ENCODE results near the gene RAVER2. TPM values are rescaled to one million over a fixed set of nuclear protein-coding genes. Genes with fewer than 3 reads are reported as not detected.

RAVER2 gene
- total RNA-seq, 1 experiment from 2014 or later, result 12.8 TPM

DNA sequence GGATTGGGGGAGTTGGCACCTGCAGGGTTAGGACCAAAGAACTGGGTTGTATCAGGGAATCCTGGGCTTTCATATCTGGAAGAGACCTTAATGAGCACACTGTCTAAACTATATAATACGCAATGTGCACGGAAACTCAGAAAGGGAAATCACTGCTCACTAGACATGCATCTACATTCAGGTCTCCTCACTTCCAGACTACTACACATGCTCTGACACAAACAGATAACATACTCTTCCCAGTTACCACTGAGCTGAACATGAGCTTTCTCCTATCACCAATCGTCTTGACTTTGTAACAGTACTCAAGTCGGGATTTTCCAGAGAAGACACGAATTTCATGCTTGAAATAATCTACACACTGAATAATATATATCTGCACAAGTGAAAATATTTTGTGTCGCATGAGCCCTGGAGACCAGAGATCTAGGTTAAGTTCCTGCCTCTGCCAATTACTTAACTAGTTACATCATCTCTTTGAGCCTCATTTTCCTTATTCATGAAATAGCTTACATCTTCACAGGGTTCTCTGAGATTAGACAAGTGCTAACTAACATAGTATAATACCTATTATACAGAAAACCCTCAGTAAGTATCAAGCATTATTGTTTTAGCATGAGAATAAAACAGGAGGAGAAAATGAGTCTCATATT is 120.4 kb downstream of the RAVER2 start:
- H3K4me3 Mint-ChIP-seq (ENCODE audit: low read depth, unreplicated experiment), result no peak overlapping the region
- peak overlapping the region; percentile 80 for H3K27ac Mint-ChIP-seq (ENCODE audit: unreplicated experiment)
- CTCF ChIA-PET, result interaction anchor here (0.9 to 1.3 kb wide), 2 partner anchors 15 to 40 kb away, joined by 3 read pairs; no protein-coding TSS in a partner anchor
- intact Hi-C loops (cut with micrococcal nuclease; ENCODE audit: unreplicated experiment), result no loop called here
- no peak for DNase-seq
- peaks cover 31% of the 10 kb centered on the region for H3K4me1 Mint-ChIP-seq (ENCODE audit: low read depth, unreplicated experiment)
- BruUV-seq (replicated peaks), result no TSS peak
- H3K27me3 Mint-ChIP-seq (ENCODE audit: unreplicated experiment), result no peaks in the 10 kb centered on the region
- no peaks in the 10 kb centered on the region for H3K9me3 Mint-ChIP-seq (ENCODE audit: low read depth, unreplicated experiment)
- peaks cover 35% of the 10 kb centered on the region for H3K36me3 Mint-ChIP-seq (ENCODE audit: insufficient read depth, unreplicated experiment)
- TF ChIP-seq, protein P1, sequence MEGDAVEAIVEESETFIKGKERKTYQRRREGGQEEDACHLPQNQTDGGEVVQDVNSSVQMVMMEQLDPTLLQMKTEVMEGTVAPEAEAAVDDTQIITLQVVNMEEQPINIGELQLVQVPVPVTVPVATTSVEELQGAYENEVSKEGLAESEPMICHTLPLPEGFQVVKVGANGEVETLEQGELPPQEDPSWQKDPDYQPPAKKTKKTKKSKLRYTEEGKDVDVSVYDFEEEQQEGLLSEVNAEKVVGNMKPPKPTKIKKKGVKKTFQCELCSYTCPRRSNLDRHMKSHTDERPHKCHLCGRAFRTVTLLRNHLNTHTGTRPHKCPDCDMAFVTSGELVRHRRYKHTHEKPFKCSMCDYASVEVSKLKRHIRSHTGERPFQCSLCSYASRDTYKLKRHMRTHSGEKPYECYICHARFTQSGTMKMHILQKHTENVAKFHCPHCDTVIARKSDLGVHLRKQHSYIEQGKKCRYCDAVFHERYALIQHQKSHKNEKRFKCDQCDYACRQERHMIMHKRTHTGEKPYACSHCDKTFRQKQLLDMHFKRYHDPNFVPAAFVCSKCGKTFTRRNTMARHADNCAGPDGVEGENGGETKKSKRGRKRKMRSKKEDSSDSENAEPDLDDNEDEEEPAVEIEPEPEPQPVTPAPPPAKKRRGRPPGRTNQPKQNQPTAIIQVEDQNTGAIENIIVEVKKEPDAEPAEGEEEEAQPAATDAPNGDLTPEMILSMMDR (IDR thresholded peaks at IDR 0.05; ENCODE audit: unreplicated experiment), result no peak

DNA sequence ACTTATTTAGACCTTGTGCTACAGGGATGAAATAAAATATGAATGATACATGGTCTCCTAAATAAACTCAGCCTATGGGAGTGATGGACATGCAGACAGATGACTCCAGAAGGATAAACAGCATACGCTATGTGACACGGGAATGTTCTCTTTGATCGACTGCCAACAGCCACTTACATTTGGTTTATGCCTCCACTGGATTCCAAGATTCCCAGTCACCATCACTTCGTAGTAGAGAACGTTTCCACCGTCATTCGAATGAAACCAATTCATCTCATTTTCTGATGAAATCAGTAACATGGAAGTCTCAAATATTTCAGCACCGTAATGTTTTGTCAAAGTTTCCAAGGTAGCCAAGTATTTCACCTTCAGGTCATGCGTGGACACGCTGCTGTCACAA is 121.8 kb downstream of the RAVER2 start:
- intact Hi-C loops (cut with micrococcal nuclease; ENCODE audit: unreplicated experiment), result no loop called here
- Mint-ChIP-seq H3K27me3 (ENCODE audit: unreplicated experiment) (no peaks in the 10 kb centered on the region), H3K4me3 (ENCODE audit: low read depth, unreplicated experiment) (no peak overlapping the region), H3K9me3 (ENCODE audit: low read depth, unreplicated experiment) (no peaks in the 10 kb centered on the region), H3K27ac (ENCODE audit: unreplicated experiment) (no peak overlapping the region), H3K36me3 (ENCODE audit: insufficient read depth, unreplicated experiment) (peaks cover 27% of the 10 kb centered on the region), H3K4me1 (ENCODE audit: low read depth, unreplicated experiment) (peaks cover 24% of the 10 kb centered on the region)
- CTCF ChIA-PET, result no interaction called here
- DNase-seq, result no peak
- TF ChIP-seq, protein P1 (IDR thresholded peaks at IDR 0.05; ENCODE audit: unreplicated experiment), result no peak
- no TSS peak for BruUV-seq (replicated peaks)

DNA sequence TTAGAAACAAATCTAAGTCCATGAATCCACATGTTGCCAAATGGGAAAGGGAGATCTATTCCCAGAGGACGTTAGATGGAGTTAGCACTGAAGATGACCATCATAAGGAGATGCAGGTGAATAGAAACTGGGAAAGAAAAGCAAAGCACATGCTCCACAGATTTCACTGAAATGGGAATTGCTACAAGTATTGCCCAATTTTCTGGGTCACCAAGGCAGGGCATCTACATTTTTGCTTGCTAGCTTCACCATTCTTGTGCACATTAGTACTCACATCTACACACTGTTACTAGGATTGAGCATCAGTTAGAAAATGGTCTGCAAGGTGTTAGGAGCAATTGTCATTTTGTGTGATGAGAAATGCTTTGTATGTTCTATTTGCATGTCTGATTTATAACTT is 122.4 kb downstream of the RAVER2 start:
- BruUV-seq (replicated peaks), result no TSS peak
- no peaks in the 10 kb centered on the region for H3K27me3 Mint-ChIP-seq (ENCODE audit: unreplicated experiment)
- TF ChIP-seq, protein P1 (IDR thresholded peaks at IDR 0.05; ENCODE audit: unreplicated experiment), result no peak
- no peak overlapping the region for H3K4me3 Mint-ChIP-seq (ENCODE audit: low read depth, unreplicated experiment)
- no peak overlapping the region for H3K27ac Mint-ChIP-seq (ENCODE audit: unreplicated experiment)
- DNase-seq, result no peak
- intact Hi-C loops (cut with micrococcal nuclease; ENCODE audit: unreplicated experiment), result no loop called here
- H3K4me1 Mint-ChIP-seq (ENCODE audit: low read depth, unreplicated experiment), result peaks cover 20% of the 10 kb centered on the region
- H3K36me3 Mint-ChIP-seq (ENCODE audit: insufficient read depth, unreplicated experiment), result peaks cover 28% of the 10 kb centered on the region
- no peaks in the 10 kb centered on the region for H3K9me3 Mint-ChIP-seq (ENCODE audit: low read depth, unreplicated experiment)
- CTCF ChIA-PET, result no interaction called here

DNA sequence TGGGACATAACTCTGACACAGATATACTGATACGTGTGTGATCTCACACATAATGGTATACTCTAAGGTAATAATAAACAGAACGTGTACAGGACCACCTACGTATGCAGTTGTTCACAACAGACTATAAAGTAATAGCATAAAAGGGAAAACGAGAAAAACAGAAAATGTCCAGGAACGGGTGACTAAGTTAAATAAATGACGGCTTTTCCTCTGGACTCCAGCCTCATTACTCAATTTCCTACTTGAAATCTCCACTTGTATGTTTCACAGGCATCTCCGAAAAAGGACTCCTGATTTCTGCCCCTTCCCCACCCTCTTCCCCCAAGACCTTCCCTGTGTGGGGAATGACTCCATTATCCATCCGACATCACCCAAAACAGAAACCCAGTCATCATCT is 126.4 kb downstream of the RAVER2 start:
- Mint-ChIP-seq H3K36me3 (ENCODE audit: insufficient read depth, unreplicated experiment) (peaks cover 36% of the 10 kb centered on the region), H3K9me3 (ENCODE audit: low read depth, unreplicated experiment) (no peaks in the 10 kb centered on the region), H3K4me1 (ENCODE audit: low read depth, unreplicated experiment) (no peaks in the 10 kb centered on the region), H3K27ac (ENCODE audit: unreplicated experiment) (no peak overlapping the region), H3K4me3 (ENCODE audit: low read depth, unreplicated experiment) (no peak overlapping the region), H3K27me3 (ENCODE audit: unreplicated experiment) (no peaks in the 10 kb centered on the region)
- no TSS peak for BruUV-seq (replicated peaks)
- CTCF ChIA-PET, result no interaction called here
- no peak for DNase-seq
- TF ChIP-seq, protein P1 (IDR thresholded peaks at IDR 0.05; ENCODE audit: unreplicated experiment), result no peak
- intact Hi-C loops (cut with micrococcal nuclease; ENCODE audit: unreplicated experiment), result no loop called here

All from Calu3 (cell line).